ENCODE data around the gene SLC22A15.

SLC22A15 gene

GRCh38 chr1:116107371-116107770 lies 131.1 kb downstream of the SLC22A15 start:
- DNase-seq = no peak

GRCh38 chr1:116110567-116111523 lies 134.5 kb downstream of the SLC22A15 start, which contains the start of gene MAB21L3:
MAB21L3 (plus strand) TSS chr1:116111399; CDS start chr1:116112616, 1,217 bp downstream.
- DNase-seq = peak; percentile 66 to 77

GRCh38 chr1:116111524-116112021 lies 135.3 kb downstream of the SLC22A15 start:
- peak; percentile 66 to 79 for DNase-seq

- DNase-seq = no peak
Observed at GRCh38 chr1:116112388-116113140, 136.3 kb downstream of the SLC22A15 start.

GRCh38 chr1:116113615-116114014 lies 137.3 kb downstream of the SLC22A15 start:
- DNase-seq = no peak

GRCh38 chr1:116115476-116116439 lies 139.4 kb downstream of the SLC22A15 start:
- no peak for DNase-seq

- DNase-seq = no peak
Observed at GRCh38 chr1:116118471-116118870, 142.2 kb downstream of the SLC22A15 start.

Measured in NCI-H526 (cell line).